OCI-LY3 (cell line): ENCODE measurements around the gene NCAM2.

Experiments used
- H2AFZ ChIP-seq: fragments of 200-600, 300-600 bp; shearing (Covaris generic); 2 replicates; pipeline ENCODE4 v1.6.0; 2014; ENCODE audit warnings: antibody characterized with exemption, low read depth, low read length
- H3K27ac ChIP-seq: fragments of 200-600, 300-600 bp; sonication (generic); 2 replicates; pipeline ENCODE4 v1.5.1; 2014; ENCODE audit warnings: mild to moderate bottlenecking, low read length, moderate library complexity, mixed read lengths
- H3K27me3 ChIP-seq: fragments of 200-600, 300-600 bp; sonication (generic); 2 replicates; pipeline ENCODE4 v1.6.1; 2014; ENCODE audit warnings: low read depth, low read length, mixed read lengths
- H3K36me3 ChIP-seq: fragments of 200-600, 300-600 bp; sonication (generic); replicated peaks from 2 replicates; pipeline ENCODE3; 2014; ENCODE audit warnings: low read depth, low read length, mixed read lengths
- H3K4me1 ChIP-seq: fragments of 300-600, 200-600 bp; sonication (generic); 2 replicates; pipeline ENCODE4 v1.6.1; 2014; ENCODE audit warnings: low read length, mixed read lengths
- H3K4me2 ChIP-seq: fragments of 200-600, 300-600 bp; sonication (generic); 2 replicates; pipeline ENCODE4 v1.6.1; 2014; ENCODE audit warnings: low read length, mixed read lengths
- H3K4me3 ChIP-seq: fragments of 300-600, 200-600 bp; sonication (generic); 2 replicates; pipeline ENCODE4 v1.5.1; 2014; ENCODE audit warnings: antibody characterized with exemption, mild to moderate bottlenecking, low read length, moderate library complexity
- H3K79me2 ChIP-seq: fragments of 300-600, 200-600 bp; shearing (Covaris generic); 2 replicates; pipeline ENCODE4 v1.6.1; 2014; ENCODE audit warnings: mild to moderate bottlenecking, low read length, mixed read lengths
- H3K9ac ChIP-seq: fragments of 300-600, 200-600 bp; shearing (Covaris generic); 2 replicates; pipeline ENCODE4 v1.6.0; 2014; ENCODE audit warnings: mild to moderate bottlenecking, low read length, moderate library complexity
- H3K9me3 ChIP-seq: fragments of 200-600, 300-600 bp; shearing (Covaris generic); 2 replicates; pipeline ENCODE4 v1.6.1; 2014; ENCODE audit warnings: low read length, mixed read lengths; ENCODE audit not compliant: insufficient read depth
- H4K20me1 ChIP-seq: fragments of 200-600, 300-600 bp; sonication (generic); 2 replicates; pipeline ENCODE4 v1.6.1; 2016; ENCODE audit warnings: low read length, mixed read lengths; ENCODE audit not compliant: insufficient read depth
- EZH2phosphoT487 ChIP-seq: fragments of 200-600 bp; shearing (Covaris generic); IDR thresholded peaks from 2 replicates; pipeline ENCODE4 v1.6.1; 2018; ENCODE audit warnings: antibody characterized with exemption, mixed run types, low read depth
- TF ChIP-seq, protein P1 (sequence below): fragments of 200-600, 300-600 bp; sonication (generic); IDR thresholded peaks from 2 replicates; pipeline ENCODE4 v1.5.1; 2014; ENCODE audit warnings: antibody characterized with exemption, low read length, low read depth

The NCAM2 gene

GRCh38 chr21:21366277-21366676 is 368.1 kb downstream of the NCAM2 start:
- no peak overlapping the region for H3K4me3 ChIP-seq

GRCh38 chr21:21367583-21367982 is 369.4 kb downstream of the NCAM2 start:
- TF ChIP-seq, protein P1, sequence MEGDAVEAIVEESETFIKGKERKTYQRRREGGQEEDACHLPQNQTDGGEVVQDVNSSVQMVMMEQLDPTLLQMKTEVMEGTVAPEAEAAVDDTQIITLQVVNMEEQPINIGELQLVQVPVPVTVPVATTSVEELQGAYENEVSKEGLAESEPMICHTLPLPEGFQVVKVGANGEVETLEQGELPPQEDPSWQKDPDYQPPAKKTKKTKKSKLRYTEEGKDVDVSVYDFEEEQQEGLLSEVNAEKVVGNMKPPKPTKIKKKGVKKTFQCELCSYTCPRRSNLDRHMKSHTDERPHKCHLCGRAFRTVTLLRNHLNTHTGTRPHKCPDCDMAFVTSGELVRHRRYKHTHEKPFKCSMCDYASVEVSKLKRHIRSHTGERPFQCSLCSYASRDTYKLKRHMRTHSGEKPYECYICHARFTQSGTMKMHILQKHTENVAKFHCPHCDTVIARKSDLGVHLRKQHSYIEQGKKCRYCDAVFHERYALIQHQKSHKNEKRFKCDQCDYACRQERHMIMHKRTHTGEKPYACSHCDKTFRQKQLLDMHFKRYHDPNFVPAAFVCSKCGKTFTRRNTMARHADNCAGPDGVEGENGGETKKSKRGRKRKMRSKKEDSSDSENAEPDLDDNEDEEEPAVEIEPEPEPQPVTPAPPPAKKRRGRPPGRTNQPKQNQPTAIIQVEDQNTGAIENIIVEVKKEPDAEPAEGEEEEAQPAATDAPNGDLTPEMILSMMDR, result no peak
- TF ChIP-seq EZH2phosphoT487, result no peak
- no peak overlapping the region for H3K9ac ChIP-seq

More at GRCh38 chr21:21366277-21366676, 368.1 kb downstream of the NCAM2 start:
- Histone ChIP-seq H3K36me3 (no peaks in the 10 kb centered on the region), H4K20me1 (no peaks in the 10 kb centered on the region), H3K27ac (no peak overlapping the region), H3K4me2 (no peak overlapping the region), H3K9ac (no peak overlapping the region), H3K79me2 (no peaks in the 10 kb centered on the region), H3K27me3 (no peaks in the 10 kb centered on the region), H3K4me1 (no peaks in the 10 kb centered on the region), H2AFZ (no peak overlapping the region), H3K9me3 (no peaks in the 10 kb centered on the region)
- TF ChIP-seq, protein P1, result no peak
- TF ChIP-seq EZH2phosphoT487, result no peak

GRCh38 chr21:21373969-21374368 is 375.8 kb downstream of the NCAM2 start:
- no peak overlapping the region for H3K9ac ChIP-seq
- TF ChIP-seq EZH2phosphoT487, result no peak
- TF ChIP-seq, protein P1, result peak; percentile 30
- H3K27me3 ChIP-seq, result no peaks in the 10 kb centered on the region
- H3K4me2 ChIP-seq, result no peak overlapping the region
- H3K79me2 ChIP-seq, result no peaks in the 10 kb centered on the region
- H3K27ac ChIP-seq, result no peak overlapping the region
- no peak overlapping the region for H3K4me3 ChIP-seq
- H2AFZ ChIP-seq, result no peak overlapping the region
- no peaks in the 10 kb centered on the region for H3K36me3 ChIP-seq
- no peaks in the 10 kb centered on the region for H3K4me1 ChIP-seq
- H3K9me3 ChIP-seq, result no peaks in the 10 kb centered on the region
- no peaks in the 10 kb centered on the region for H4K20me1 ChIP-seq

More at GRCh38 chr21:21367583-21367982, 369.4 kb downstream of the NCAM2 start:
- H3K27ac ChIP-seq, result no peak overlapping the region
- no peaks in the 10 kb centered on the region for H3K36me3 ChIP-seq
- H3K4me2 ChIP-seq, result no peak overlapping the region
- H3K27me3 ChIP-seq, result no peaks in the 10 kb centered on the region
- H3K79me2 ChIP-seq, result no peaks in the 10 kb centered on the region
- no peak overlapping the region for H2AFZ ChIP-seq
- no peaks in the 10 kb centered on the region for H4K20me1 ChIP-seq
- no peak overlapping the region for H3K4me3 ChIP-seq
- H3K9me3 ChIP-seq, result no peaks in the 10 kb centered on the region
- H3K4me1 ChIP-seq, result no peaks in the 10 kb centered on the region

- TF ChIP-seq EZH2phosphoT487, result no peak
- TF ChIP-seq, protein P1, result no peak
- H3K27ac ChIP-seq, result no peak overlapping the region
These were observed 384.9 kb downstream of the NCAM2 start for GRCh38 chr21:21383126-21383525.

More at GRCh38 chr21:21383126-21383525, 384.9 kb downstream of the NCAM2 start:
- Histone ChIP-seq H3K27me3 (no peaks in the 10 kb centered on the region), H3K4me2 (no peak overlapping the region), H3K4me3 (no peak overlapping the region), H3K79me2 (no peaks in the 10 kb centered on the region), H3K36me3 (no peaks in the 10 kb centered on the region), H4K20me1 (no peaks in the 10 kb centered on the region), H3K4me1 (no peaks in the 10 kb centered on the region), H3K9me3 (no peaks in the 10 kb centered on the region), H2AFZ (no peak overlapping the region), H3K9ac (no peak overlapping the region)
